ENCODE measurements around the gene SHROOM3.

The SHROOM3 gene

GRCh38 chr4:76494243-76494642, 59.2 kb downstream of the SHROOM3 start:
- no peak for DNase-seq (ENCODE audit: low read depth in 3 of 3)

- no peak for DNase-seq (ENCODE audit: low read depth in 3 of 3)
Observed at GRCh38 chr4:76494871-76495590, 60.0 kb downstream of the SHROOM3 start.

GRCh38 chr4:76498550-76498949, 63.5 kb downstream of the SHROOM3 start:
- no peak for DNase-seq (ENCODE audit: low read depth in 3 of 3)

GRCh38 chr4:76499461-76499860, 64.4 kb downstream of the SHROOM3 start:
- DNase-seq (ENCODE audit: low read depth in 3 of 3): no peak

- no peak for DNase-seq (ENCODE audit: low read depth in 3 of 3)
Observed at GRCh38 chr4:76502886-76503285, 67.9 kb downstream of the SHROOM3 start.

GRCh38 chr4:76504613-76505465, 69.8 kb downstream of the SHROOM3 start:
- peak in 1 of 3 donors; percentile 1 for DNase-seq (ENCODE audit: low read depth in 3 of 3)

GRCh38 chr4:76511947-76512346, 76.9 kb downstream of the SHROOM3 start:
- no peak for DNase-seq (ENCODE audit: low read depth in 3 of 3)

- DNase-seq (ENCODE audit: low read depth in 3 of 3): no peak
Observed at GRCh38 chr4:76513482-76513881, 78.5 kb downstream of the SHROOM3 start.

- DNase-seq (ENCODE audit: low read depth in 3 of 3): no peak
Observed at GRCh38 chr4:76514087-76514486, 79.1 kb downstream of the SHROOM3 start.

GRCh38 chr4:76515975-76516843, 81.2 kb downstream of the SHROOM3 start:
- no peak for DNase-seq (ENCODE audit: low read depth in 3 of 3)

GRCh38 chr4:76518241-76518640, 83.2 kb downstream of the SHROOM3 start:
- DNase-seq (ENCODE audit: low read depth in 3 of 3): no peak

- no peak for DNase-seq (ENCODE audit: low read depth in 3 of 3)
Observed at GRCh38 chr4:76523593-76523992, 88.6 kb downstream of the SHROOM3 start.

GRCh38 chr4:76525751-76526150, 90.7 kb downstream of the SHROOM3 start:
- DNase-seq (ENCODE audit: low read depth in 3 of 3): no peak

GRCh38 chr4:76526585-76526990, 91.6 kb downstream of the SHROOM3 start:
- no peak for DNase-seq (ENCODE audit: low read depth in 3 of 3)

- no peak for DNase-seq (ENCODE audit: low read depth in 3 of 3)
Observed at GRCh38 chr4:76527666-76528065, 92.6 kb downstream of the SHROOM3 start.

GRCh38 chr4:76531597-76531996, 96.6 kb downstream of the SHROOM3 start:
- no peak for DNase-seq (ENCODE audit: low read depth in 3 of 3)

GRCh38 chr4:76532805-76533204, 97.8 kb downstream of the SHROOM3 start:
- DNase-seq (ENCODE audit: low read depth in 3 of 3): no peak

- DNase-seq (ENCODE audit: low read depth in 3 of 3): no peak
Observed at GRCh38 chr4:76533314-76533713, 98.3 kb downstream of the SHROOM3 start.

GRCh38 chr4:76535603-76536372, 100.8 kb downstream of the SHROOM3 start:
- DNase-seq (ENCODE audit: low read depth in 3 of 3): no peak

- DNase-seq (ENCODE audit: low read depth in 3 of 3): no peak
Observed at GRCh38 chr4:76536373-76536689, 101.3 kb downstream of the SHROOM3 start.

- DNase-seq (ENCODE audit: low read depth in 3 of 3): no peak
Observed at GRCh38 chr4:76538296-76538695, 103.3 kb downstream of the SHROOM3 start.

GRCh38 chr4:76539979-76540378, 105.0 kb downstream of the SHROOM3 start:
- no peak for DNase-seq (ENCODE audit: low read depth in 3 of 3)

All from stimulated activated CD4-positive, alpha-beta T cell treated with anti-CD3 and anti-CD28 coated beads, TNF-alpha, amount 100 ng/mL, for 48 hours (primary cell).